Lower lobe of right lung (tissue), 2 donors: ENCODE results near the gene TENM3. TPM values are rescaled to one million over a fixed set of nuclear protein-coding genes. Genes with fewer than 3 reads are reported as not detected.

Source experiments
- ATAC-seq, 2 donors: fragments of 200-7000 bp; cut with Tn5 transposase; one replicate each; pipeline ENCODE4 v1.9.1; 2020 to 2022; ENCODE audit warnings: mild to moderate bottlenecking in 2 of 2, moderate library complexity in 2 of 2
- DNase-seq: peaks from one replicate; pipeline ENCODE4 v3.0.0-alpha.2; 2020
- H3K27ac ChIP-seq: fragments of 200-600 bp; one replicate; pipeline ENCODE4 v1.8.0; 2022
- H3K27me3 ChIP-seq: fragments of 200-600 bp; one replicate; pipeline ENCODE4 v1.8.0; 2022; ENCODE audit warnings: low read depth
- H3K36me3 ChIP-seq: fragments of 200-600 bp; one replicate; pipeline ENCODE4 v1.8.0; 2022; ENCODE audit warnings: mild to moderate bottlenecking
- H3K4me1 ChIP-seq: fragments of 200-600 bp; one replicate; pipeline ENCODE4 v1.8.0; 2022
- H3K4me3 ChIP-seq: fragments of 200-600 bp; one replicate; pipeline ENCODE4 v1.8.0; 2022; ENCODE audit warnings: mild to moderate bottlenecking
- H3K9me3 ChIP-seq: fragments of 200-600 bp; one replicate; pipeline ENCODE4 v1.8.0; 2022
- intact Hi-C: fragments of 100-400 bp; cut with DNase I; formaldehyde crosslinking; loops from one replicate; pipeline ENCODE4 v1.11.0; 2022
- total RNA-seq: library from RNA; stranded (reverse); fragmentation: NEBNext Ultra II Directional; extraction: Animal tissue kit (Norgen Biotek cat#: 25700); gene quantifications from one replicate; pipeline ENCODE4 v1.2.1, GENCODE V29; 2021
- TF ChIP-seq, protein P1 (sequence below): fragments of 200-600 bp; IDR thresholded peaks from one replicate; pipeline ENCODE4 v1.8.0; 2022; ENCODE audit warnings: antibody characterized with exemption, mild to moderate bottlenecking
- donor health status: DM: no; HTN: yes; CAD: no; lungs with severe emphysema.

The TENM3 gene
- total RNA-seq, 1 donor from 2014 or later: 1.9 TPM

DNA sequence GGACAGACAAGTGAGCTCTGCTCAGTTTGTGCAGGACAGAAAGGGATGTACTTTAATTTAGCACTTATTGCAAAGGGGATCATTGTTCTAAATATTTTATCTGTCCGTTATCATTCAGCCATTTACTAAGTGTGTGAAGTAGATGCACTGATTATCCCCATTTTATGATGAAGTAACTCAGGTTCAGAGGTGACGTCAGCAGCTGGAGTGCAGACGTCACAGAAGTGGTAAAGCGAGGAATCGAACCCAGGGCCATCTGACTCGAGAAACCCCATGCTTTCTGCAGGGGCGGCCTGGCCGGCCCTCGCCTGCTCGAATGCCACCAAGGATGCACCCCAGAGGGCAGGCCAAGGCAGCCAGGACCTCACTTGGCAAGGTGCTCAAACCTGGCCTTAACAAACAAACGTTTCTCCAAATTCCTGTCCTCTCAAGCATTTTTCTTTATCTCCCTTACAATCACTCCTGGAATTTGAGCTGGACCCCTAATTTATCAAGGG, 599.0 kb downstream of the TENM3 start:
- H3K27me3 ChIP-seq: no peaks in the 10 kb centered on the region
- TF ChIP-seq, protein P1, sequence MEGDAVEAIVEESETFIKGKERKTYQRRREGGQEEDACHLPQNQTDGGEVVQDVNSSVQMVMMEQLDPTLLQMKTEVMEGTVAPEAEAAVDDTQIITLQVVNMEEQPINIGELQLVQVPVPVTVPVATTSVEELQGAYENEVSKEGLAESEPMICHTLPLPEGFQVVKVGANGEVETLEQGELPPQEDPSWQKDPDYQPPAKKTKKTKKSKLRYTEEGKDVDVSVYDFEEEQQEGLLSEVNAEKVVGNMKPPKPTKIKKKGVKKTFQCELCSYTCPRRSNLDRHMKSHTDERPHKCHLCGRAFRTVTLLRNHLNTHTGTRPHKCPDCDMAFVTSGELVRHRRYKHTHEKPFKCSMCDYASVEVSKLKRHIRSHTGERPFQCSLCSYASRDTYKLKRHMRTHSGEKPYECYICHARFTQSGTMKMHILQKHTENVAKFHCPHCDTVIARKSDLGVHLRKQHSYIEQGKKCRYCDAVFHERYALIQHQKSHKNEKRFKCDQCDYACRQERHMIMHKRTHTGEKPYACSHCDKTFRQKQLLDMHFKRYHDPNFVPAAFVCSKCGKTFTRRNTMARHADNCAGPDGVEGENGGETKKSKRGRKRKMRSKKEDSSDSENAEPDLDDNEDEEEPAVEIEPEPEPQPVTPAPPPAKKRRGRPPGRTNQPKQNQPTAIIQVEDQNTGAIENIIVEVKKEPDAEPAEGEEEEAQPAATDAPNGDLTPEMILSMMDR: no peak
- H3K27ac ChIP-seq: no peak overlapping the region
- DNase-seq: no peak
- no peaks in the 10 kb centered on the region for H3K9me3 ChIP-seq
- ATAC-seq: no peak
- H3K36me3 ChIP-seq: no peaks in the 10 kb centered on the region
- intact Hi-C loops: no loop called here
- H3K4me3 ChIP-seq: no peak overlapping the region
- H3K4me1 ChIP-seq: no peaks in the 10 kb centered on the region

DNA sequence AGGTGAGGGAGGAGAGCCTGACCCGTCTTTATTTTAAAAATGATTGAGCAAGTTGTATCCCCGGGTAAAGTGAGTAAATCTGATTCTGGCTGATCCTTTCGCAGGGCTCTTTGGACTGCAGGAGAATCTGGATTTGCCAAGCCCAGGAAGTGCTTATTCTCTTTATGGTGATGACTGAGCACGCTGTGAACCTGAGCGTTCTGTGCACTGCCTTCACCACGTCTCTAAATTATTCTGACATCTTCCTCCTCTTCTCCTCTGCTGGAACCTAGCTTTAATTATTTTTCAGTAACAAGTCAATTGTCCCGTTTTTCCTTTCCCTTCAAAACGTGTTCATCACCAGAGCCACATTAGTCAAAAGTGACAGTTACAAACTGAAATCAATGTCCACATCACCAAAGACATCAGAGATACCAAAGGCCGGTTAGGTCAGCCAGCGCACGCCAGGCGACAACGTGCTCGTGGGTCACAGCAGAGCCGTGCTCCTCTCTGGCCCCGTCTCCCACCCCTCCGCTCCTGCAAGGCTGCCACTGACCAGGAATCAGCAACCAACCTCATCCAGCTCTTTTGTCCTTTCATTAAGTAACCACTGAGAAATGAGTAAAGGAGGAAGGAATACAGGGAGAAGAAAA, 599.7 kb downstream of the TENM3 start:
- intact Hi-C loops: no loop called here
- no peaks in the 10 kb centered on the region for H3K9me3 ChIP-seq
- no peak for ATAC-seq
- H3K36me3 ChIP-seq: no peaks in the 10 kb centered on the region
- no peak overlapping the region for H3K27ac ChIP-seq
- TF ChIP-seq, protein P1: no peak
- no peaks in the 10 kb centered on the region for H3K4me1 ChIP-seq
- DNase-seq: no peak
- H3K27me3 ChIP-seq: no peaks in the 10 kb centered on the region
- no peak overlapping the region for H3K4me3 ChIP-seq

DNA sequence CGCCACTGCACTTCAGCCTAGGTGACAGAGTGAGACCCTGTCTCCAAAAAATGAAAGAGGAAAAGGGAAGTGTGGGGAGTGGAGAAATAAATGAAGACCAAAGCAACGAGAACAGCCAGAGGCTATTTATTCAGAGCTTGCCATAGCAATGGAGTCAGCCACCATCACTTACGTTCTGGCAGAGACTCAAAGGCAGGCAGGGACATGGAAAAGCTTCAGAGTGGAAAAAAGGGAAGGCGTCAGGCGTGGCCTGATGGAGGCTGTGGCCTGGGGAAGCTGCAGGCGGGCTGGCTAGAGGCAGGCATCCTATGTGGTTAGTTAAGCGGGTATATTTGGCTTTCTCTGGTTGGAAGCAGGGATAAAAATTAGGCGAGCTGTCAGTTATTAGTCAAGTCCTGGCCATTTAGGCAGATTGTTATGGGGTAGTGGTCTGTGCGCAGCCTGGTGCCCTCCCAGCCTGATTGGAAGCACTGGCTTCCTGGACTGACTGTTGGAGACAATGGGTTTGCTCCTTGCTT, 600.7 kb downstream of the TENM3 start:
- intact Hi-C loops: no loop called here
- no peak overlapping the region for H3K4me3 ChIP-seq
- ATAC-seq (no peak), DNase-seq (no peak)
- TF ChIP-seq, protein P1: no peak
- H3K27ac ChIP-seq: no peak overlapping the region
- no peaks in the 10 kb centered on the region for H3K4me1 ChIP-seq
- H3K36me3 ChIP-seq: no peaks in the 10 kb centered on the region
- no peaks in the 10 kb centered on the region for H3K27me3 ChIP-seq
- H3K9me3 ChIP-seq: no peaks in the 10 kb centered on the region

DNA sequence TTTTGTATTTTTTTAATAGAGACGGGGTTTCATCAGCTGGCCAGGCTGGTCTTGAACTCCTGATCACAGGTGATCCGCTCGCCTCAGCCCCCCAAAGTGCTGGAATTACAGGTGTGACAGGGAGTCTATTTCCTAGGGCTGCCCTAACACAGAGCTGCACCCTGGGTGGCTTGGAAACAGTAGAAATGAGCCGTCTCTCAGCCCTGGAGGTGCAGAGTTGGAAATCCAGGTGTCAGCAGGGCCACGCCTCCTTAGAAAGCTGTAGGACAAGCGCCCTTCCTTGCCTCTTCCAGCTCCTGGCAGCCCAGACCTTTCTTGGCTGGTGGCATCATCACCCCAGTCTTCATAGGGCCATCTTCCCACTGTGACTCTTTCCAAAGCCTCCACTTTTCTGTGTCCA, 602.4 kb downstream of the TENM3 start:
- H3K36me3 ChIP-seq: no peaks in the 10 kb centered on the region
- H3K27me3 ChIP-seq: no peaks in the 10 kb centered on the region
- ATAC-seq: no peak
- no peak for DNase-seq
- TF ChIP-seq, protein P1: no peak
- no peak overlapping the region for H3K27ac ChIP-seq
- no peaks in the 10 kb centered on the region for H3K9me3 ChIP-seq
- no peak overlapping the region for H3K4me3 ChIP-seq
- intact Hi-C loops: no loop called here
- no peaks in the 10 kb centered on the region for H3K4me1 ChIP-seq

DNA sequence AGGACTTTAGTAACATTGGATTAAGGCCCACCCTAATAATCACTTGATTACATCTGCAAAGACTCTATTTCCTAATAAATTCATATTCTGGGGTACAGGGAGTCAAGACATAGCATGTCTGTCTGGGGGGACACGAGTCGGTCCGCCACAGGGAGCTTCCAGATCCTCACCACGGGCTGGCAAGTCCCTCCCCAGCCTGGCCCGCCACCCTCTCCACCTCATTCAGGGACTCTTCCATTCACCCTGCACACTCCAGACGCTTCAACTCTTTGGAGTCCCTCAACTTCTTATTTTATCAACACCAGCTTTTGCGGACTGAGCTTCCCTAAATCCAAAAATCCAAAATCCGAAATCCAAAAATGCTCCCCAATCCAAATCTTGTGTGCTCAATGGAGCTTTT, 602.8 kb downstream of the TENM3 start:
- TF ChIP-seq, protein P1: no peak
- Histone ChIP-seq H3K9me3 (no peaks in the 10 kb centered on the region), H3K4me1 (no peaks in the 10 kb centered on the region), H3K36me3 (no peaks in the 10 kb centered on the region), H3K27me3 (no peaks in the 10 kb centered on the region), H3K4me3 (no peak overlapping the region), H3K27ac (no peak overlapping the region)
- DNase-seq: no peak
- intact Hi-C loops: no loop called here
- no peak for ATAC-seq
